ENCODE results near the gene ATP6V1C2.

GRCh38 chr2:10832203-10832936 lies 110.9 kb downstream of the ATP6V1C2 start:
- TF ChIP-seq, protein P1, sequence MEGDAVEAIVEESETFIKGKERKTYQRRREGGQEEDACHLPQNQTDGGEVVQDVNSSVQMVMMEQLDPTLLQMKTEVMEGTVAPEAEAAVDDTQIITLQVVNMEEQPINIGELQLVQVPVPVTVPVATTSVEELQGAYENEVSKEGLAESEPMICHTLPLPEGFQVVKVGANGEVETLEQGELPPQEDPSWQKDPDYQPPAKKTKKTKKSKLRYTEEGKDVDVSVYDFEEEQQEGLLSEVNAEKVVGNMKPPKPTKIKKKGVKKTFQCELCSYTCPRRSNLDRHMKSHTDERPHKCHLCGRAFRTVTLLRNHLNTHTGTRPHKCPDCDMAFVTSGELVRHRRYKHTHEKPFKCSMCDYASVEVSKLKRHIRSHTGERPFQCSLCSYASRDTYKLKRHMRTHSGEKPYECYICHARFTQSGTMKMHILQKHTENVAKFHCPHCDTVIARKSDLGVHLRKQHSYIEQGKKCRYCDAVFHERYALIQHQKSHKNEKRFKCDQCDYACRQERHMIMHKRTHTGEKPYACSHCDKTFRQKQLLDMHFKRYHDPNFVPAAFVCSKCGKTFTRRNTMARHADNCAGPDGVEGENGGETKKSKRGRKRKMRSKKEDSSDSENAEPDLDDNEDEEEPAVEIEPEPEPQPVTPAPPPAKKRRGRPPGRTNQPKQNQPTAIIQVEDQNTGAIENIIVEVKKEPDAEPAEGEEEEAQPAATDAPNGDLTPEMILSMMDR (IDR thresholded peaks at IDR 0.05), result peak; percentile 99
- peak; percentile 33 for TF ChIP-seq EZH2 (IDR thresholded peaks at IDR 0.05)

All from neural progenitor cell (in vitro differentiated cells).